Activated CD4-positive, alpha-beta T cell treated with anti-CD3 and anti-CD28 coated beads, Interleukin-2, Interleukin-4, amounts not matched to agents 100 ng/mL and 50 ng/mL, durations not matched to agents 16 hours and 8 hours (primary cell): Measurements from ENCODE around the gene TGIF2.
"Not testable (repeated sequence)": the region's sequence is repeated elsewhere in the genome, so short reads cannot be mapped to it uniquely, and the experiment has no call there.

Experiments
- DNase-seq: peaks from one replicate; pipeline ENCODE4 v3.0.0-alpha.2; 2020; ENCODE audit warnings: low spot score

The TGIF2 gene

DNA sequence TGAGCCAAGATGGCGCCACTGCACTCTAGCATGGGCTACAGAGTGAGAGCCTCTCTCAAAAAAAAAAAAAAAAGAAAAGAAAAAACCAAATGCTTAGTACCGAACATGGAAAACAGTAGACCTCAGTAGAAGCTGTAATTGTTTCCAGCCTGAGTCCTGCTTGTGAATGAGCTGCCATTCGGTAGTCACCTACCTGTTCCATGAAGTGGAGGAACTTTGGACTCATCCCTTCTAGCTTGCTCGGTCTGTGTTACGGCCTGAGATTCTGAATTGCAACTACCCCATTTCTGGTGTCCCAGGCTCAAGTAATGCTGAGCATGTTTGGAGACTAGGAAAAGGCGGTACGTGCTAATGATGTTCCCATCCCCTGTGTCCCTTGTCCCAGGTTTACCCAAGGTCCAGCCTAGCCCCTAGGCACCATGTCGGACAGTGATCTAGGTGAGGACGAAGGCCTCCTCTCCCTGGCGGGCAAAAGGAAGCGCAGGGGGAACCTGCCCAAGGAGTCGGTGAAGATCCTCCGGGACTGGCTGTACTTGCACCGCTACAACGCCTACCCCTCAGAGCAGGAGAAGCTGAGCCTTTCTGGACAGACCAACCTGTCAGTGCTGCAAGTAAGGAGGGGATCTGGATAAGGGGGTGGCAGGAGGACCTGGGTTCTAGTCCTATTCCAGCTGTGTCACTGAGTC lies 5.1 kb downstream of the TGIF2 start:
- no peak for DNase-seq

DNA sequence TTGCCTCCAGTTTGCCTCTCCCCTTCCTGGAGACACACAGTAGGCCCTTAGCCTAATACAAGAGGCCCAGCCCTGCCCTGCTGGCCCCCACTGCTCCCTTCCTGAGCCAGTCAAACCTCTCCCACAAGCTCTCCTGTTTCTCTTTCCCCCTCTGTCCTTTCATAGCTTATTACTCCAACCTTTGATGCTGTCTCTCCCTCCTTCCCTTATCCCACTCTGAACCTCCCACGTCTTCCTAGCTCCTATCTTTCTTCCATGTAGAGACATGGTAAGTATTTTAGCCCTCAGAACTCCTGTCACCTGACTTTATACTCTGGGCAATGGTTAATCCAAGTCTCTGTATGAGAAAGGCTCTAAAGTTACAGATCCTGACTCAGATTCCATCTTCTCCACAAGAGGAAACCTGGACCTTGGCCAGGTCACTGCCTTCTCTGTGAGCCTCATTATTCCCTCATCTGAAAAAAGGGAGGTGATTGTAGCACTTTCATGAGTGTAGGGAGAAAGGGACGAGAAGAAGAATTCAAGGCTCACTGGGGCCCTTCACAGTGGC lies 6.7 kb downstream of the TGIF2 start:
- DNase-seq = no peak

DNA sequence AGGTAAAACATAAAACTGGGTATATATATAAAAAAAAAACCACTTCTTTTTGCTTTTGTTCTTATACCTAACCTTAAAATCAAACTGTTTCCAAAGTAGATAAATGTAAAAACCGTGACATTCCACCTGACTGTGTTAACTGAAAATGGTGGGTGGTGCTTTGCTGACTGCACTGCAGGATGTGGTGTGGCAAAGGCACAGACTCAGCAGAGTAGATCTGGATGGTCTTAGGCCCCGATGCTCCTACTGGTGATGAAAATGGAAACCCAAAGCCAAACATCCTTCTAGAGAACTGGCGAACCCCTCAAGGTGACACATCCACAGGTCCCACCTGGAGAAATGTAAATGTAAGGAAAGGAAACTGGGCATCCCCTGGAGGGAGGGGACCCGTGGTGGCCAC lies 8.9 kb downstream of the TGIF2 start:
- peak; percentile 34 for DNase-seq

DNA sequence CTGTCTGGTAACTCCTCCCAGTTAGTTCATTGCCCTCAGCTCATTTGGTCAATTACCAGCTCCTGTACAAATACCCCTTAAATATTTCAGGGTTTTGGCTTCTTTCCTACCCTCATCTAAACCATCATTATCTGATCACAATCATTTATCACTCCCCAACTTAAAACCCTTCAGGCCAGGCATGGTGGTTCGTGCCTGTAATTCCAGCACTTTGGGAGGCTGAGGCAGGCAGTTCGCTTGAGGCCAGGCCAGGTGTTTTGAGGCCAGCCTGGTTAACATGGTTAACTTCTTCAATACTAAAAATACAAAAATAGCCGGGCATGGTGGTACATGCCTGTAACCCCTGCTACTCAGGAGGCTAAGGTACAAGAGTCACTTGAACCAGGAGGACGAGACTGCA lies 9.4 kb downstream of the TGIF2 start:
- DNase-seq = no peak

DNA sequence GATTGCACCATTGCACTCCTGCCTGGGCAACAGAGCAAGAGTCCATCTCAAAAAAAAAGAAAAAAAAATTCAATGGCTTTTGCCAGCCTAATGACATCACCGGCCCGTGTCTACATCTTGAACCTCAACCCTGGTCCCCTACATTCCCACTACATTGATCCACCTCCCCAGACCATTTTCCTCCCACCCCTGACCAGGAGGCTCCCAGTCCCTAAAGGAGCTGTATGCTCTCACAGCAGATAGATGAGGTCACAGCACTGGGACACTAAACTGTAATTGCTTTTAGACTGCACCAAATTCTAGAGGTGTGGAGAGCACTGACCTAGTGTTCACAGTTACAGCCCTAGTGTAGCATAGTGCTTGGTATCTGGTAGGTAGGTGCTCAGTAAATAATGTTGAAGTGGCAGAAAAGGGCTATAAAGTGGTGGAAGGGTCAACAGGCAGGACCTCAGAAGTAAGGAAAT lies 10.7 kb downstream of the TGIF2 start:
- DNase-seq = no peak

DNA sequence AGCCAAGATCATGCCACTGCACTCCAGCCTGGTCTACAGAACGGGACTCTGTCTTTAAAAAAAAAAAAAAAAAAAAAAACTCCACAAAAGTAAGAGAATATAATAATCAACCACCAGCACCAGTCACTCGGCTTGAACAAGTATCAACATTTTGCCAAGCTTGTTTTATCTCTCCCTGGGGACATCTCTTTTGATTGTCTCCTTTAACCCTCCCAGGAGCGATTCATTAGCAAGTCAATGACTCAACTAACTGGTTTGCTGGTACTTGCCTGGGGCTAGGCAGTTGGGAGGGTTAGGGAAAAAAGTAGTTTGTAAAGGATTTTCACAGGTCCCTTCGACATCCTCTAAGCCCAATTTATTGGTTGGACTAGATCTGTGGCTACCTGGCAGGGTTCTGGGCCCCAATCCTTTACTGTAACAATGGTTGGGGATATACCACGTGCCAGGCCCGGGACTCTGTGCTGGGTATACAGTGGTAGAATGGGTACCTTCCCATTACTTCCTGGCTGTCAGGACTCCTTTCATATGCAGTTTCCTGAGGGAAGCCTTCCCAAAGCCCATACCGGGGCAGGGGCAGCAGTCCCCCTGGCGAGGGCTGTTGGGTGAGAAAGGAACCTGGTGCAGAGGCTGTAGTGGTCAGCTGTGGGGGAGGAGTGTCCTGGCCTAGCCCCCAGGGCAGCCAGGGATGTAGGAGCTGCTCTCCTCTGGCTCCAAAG lies 12.2 kb downstream of the TGIF2 start:
- no peak for DNase-seq

DNA sequence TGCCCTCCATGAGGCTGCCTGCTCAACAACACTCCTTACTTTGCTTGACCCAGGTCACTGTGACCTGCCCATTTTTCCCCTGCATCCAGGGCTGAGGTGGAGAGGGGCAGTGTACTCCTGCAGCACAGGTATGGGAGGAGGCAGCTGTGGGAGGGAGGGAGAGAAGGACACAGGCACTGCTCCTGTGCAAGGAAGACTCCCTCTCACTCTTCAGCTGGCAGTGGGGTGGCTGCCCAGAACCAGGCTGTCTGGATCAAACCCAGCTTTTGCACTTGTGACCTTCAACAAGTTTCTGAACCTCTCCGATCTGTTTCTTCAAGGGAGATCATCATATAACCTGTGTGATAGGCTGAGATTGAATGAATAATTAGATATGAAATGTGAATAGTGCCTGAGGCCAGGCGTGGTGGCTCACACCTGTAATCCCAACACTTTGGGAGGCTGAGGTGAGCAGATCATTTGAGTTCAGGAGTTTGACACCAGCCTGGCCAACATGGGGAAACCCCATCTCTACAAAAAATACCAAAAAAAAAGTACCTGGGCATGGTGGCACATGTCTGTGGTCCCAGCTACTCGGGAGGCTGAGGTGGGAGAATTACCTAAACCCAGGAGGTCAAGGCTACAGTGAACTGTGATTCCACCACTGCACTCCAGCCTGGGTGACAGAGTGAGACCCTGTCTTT lies 14.1 kb downstream of the TGIF2 start:
- DNase-seq = no peak

DNA sequence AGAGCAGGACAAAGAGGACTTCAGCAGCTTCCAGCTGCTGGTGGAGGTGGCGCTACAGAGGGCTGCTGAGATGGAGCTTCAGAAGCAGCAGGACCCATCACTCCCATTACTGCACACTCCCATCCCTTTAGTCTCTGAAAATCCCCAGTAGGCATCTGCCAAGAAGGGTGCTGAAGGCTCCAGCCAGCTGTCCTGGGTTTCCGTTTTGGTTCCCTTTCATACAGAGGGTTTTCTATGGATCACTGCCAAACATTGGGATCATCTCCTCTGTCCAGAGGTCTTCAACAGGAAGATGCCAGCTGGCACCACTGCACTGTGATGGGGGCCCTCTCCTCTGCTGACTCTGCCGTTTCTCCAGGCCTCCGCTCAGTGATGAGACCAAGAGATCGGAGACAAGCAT lies 17.9 kb downstream of the TGIF2 start:
- DNase-seq = no peak

DNA sequence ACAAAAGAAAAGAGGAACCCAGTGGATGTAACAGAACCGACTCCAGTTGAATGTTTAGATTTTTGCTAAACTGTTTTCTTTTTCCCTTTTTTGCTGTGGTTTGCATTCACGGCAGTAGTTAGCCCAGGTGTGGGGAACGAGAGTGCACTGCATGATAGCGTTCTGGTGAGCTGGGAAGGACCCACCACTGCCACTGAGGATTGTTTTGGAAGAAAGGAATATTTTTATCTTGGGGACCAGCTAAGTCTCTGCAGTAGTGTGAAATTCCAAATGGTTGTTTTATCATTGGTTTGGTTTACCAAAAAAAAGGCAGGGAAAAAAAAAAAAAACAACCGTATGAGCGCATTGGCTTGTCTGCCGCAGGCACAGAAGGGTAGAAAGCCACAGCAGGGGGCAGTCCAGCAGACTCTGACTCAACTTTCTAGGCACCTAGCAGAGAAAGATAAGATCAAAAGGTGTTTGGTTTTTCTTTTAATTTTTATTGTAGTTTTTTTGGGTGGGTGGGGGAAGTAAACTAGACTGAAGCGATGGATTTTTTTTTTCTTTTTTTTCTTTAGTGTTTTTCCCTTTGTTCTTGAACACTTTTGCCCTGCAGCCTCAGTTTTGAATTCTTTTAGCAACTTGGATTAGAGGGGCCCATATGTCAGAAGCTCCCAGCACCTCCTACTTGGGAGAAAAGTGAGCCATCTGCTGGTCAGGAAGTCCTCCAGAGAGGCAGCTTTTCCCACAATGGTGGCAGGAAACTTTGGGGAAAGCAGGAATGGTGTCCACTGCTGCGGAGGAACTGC lies 18.7 kb downstream of the TGIF2 start:
- peak; percentile 40 for DNase-seq

DNA sequence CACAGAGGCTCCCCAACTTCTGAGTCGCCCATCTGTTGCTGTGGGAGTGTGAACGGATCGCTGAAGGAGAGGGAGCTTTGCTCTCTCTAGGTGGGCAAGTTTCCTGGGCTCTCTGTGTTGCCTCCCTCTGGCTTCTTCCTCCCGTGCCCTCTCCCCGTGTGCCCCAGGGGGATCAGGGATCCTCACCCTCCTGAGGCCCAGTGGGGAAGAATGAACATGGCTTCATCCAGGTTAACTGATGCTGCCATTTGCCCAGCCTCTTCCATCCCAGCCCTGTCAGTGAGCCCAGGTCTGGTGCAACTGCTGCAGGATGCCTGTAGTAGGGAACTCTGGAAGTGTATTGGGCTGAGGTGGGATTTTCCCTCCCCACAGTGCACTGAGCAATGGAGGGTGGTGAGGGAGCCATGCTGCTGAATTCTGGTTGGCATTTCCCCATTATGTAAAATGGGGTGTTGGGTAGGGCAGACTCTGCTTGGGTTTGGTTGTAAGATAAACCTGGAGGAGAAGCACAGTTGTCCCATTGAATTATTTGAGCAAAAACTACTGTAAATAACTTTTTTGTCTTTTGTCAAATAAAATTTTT lies 20.0 kb downstream of the TGIF2 start:
- DNase-seq = no peak

DNA sequence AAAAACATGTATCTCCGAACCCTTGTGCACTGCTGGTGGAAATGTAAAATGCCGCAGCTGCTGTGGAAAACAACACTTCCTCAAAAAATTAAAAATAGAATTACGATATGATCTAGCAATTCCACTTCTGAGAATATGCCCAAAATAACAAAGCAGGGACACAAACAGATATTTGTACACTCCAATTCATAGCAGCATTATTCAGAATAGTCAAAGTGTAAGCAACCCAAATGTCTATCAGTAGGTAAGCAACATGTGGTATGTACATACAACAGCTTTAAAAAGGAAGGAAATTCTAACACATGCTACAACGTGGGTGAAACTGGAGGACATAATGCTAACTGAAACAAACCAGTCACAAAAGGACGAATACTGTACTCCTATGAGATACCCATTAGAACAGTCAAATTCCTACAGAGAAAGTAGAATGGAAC lies 26.5 kb downstream of the TGIF2 start:
- DNase-seq = no peak

DNA sequence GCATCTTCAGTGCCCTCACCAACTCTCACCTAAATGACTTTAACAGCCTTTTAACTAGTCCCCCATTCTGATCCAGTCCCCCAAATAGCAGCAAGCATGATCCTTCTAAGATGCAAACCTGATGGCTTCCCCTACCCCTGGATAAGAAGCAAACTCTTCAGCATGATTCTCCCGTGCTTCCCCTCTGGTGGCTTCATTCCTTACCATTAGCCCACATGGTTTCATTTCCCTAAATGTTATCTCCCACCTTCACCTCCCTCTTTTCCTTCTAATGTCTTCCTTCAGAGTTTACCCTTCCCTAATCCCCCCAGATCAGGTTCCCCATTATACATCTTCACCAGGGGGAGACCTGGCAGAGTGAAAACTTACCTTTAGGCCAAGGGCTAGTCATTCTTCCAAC lies 28.1 kb downstream of the TGIF2 start:
- DNase-seq = no peak

DNA sequence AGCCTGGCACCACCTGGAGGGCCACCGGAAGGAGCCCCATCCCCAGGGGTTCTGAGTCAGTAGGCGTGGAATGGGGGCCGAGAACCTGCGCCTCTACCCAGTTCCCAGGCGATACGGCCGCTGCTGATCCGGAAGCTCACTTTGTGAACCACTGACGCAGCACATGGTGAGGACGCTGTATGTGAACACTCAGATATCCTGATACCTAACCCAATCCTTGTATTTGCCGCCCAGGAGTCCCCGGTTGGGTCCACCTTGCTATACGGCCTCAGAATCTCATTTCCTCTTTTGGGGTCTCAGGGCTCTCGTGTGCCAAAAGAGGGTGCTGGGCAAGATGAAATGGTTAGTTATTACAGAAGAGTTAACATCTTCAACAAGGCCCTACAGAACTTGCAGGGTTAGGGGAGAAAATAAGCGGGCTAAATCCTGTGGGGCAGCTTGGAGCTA lies 31.6 kb downstream of the TGIF2 start:
- peak; percentile 52 for DNase-seq

DNA sequence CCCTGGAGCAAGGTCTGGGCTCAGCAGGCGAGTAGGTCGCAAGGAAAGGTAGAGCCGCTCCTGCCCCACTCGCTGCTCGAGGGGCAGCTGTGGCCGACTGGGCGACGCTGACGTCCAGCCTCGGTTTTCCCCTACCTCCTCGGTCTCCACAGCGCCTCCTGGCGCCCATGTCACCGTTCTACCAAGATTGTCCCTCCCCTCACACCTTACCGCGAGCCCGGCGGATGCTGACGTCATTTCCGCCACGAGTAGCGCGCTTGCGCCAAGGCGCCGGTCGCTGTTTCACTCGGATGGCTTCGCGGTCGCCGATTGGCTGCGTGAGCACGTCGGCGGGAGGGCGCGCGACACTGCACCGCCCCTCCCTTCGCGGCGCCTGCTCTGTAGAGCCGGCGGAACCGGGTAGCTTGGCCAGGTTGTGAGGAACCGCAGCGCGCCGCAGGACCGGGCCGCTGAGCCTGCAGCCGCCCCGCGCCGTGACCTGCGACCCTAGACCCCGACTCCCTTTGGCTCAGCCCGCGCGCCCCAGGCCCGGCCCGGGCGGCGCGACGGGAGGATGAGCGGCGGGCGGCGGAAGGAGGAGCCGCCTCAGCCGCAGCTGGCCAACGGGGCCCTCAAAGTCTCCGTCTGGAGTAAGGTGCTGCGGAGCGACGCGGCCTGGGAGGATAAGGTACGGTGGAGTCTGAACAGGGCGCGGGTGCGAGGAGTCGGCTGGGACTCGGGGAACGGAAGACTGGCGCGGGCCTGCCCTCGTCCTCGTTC lies 32.2 kb downstream of the TGIF2 start, which contains the start of gene RAB5IF:
Gene RAB5IF, plus strand, starts transcription at position 381 of the 759 bp plus-strand sequence. Its CDS starts 173 bp downstream, at position 554.
- DNase-seq = peak; percentile 100

DNA sequence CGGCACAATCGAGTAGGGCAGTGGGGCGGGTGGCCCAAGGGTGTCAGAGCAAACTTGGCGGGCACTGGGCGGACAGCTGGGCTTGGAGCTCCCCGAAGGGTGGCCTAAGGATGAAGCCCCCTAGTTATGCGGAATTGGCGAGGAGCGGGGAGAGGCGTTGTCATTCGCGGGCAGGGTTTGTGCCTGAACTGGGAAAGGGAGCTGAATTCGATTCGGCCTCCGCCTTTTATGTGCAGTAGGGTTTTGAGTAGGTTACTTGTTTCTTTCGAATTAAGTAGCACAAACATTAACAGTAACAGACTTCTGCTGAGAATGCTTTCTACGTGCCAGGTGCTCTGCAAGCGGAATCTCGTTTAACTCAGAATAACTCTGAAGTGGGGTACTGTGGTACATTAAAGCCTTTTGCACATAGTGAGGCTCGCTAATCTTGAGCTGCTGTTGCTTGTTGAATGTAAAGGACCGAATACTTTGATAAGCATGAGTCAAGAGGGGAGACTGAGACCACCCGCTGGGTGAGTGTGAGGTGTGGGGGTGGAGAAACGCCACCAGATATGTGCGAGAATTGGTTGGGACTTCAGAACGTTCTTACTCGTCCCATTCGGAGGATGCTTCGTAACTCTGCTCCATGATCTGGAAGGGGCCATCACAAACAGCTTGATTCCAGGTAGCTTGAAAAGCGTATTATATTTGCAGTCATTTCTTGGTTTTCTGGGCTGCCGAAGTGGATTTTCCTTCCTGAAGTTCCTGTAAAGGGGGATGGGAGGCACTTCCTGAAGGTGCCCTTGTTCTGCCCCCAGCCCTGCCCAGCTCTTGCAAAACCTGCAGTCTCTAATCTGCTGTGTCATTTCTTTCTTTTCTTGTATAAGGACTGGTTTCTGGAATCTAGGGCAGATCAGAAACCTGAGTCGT lies 33.0 kb downstream of the TGIF2 start:
- DNase-seq = peak; percentile 24

DNA sequence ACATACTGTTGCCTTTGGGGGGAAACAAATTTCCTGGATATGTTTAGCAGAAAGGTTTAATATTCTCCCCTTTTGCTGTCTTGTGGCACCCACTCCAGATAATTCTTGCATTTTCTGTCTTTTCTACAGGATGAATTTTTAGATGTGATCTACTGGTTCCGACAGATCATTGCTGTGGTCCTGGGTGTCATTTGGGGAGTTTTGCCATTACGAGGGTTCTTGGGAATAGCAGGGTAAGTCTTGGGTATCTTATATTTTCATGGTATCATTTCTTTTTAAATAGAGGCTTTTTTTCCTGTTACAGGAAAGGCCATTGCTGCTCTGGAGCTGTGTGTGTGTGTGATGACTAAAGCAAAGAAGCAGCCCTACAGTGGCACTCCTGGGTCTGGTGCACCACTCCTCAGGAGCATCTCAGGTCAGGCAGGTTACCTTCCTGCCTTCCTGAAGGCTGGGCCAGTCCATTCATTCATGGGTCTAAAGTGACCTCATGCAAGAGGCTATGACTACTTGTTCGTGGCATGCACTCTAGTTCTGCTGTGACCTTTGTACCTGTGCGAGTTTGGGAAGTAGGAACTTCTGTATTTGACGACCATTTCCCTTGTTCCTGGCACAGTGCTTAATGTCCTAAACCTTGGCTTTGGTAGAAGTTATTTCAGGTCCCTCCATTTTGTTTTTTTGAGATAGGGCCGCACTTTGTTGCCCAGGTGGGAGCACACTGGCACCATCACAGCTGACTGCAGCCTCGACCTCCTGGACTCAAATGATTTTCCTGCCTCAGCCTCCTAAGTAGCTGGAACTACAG lies 34.4 kb downstream of the TGIF2 start:
- DNase-seq = no peak

DNA sequence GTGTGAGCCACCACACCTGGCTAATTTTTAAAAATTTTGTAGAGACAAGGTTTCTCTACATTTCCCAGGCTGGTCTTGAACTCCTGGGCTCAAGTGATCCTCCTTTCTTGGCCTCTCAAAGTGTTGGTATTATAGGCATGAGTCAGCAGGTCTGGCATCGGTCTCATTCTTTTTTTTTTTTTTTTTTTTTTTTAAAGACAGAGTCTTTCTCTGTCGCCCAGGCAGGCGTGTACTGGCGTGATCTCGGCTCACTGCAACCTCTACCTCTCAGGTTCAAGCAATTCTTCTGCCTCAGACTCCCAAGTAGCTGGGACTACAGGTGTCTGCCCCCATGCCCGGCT lies 35.0 kb downstream of the TGIF2 start:
- not testable (repeated sequence) for DNase-seq

DNA sequence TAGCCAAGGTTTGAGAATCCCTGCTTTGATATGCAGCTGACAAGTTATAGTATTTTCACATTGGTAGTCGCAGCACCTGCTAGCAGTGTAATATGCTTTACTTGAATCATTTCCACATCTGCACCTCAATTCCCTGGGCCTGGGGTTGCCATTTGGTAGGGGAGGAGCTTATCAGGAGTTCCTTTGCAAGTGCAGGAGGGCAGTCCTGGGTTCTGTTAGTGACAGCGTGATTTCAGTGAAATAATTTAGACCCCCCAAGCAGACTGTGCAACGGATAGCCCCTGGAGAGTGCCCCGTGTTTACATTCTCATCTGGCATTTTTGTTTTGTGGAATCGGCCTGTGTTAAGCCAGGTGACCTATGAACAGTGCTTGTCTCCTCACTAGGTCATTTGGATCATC lies 38.2 kb downstream of the TGIF2 start:
- no peak for DNase-seq

DNA sequence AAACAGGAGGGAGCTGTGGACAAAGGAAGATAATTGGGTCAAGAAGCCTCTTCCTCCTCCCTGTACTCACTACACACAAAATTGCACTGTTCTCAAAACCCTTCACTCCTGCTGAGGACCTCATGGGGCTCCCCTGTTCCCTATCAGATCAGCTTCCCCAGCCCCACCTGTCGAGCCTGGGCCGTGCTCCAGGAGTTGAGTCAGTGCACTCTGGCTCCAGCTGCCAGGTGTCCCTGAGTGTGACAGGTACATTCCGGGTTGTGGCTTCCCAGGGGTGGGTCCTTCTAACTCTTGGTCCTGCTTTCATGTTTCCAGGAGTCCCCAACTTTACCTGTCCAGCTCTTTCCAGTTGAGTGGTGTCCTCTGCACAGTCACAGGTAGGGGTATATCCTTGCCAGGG lies 40.6 kb downstream of the TGIF2 start:
- no peak for DNase-seq
